Stimulated activated CD4-positive, alpha-beta T cell treated with anti-CD3 and anti-CD28 coated beads, Interleukin-12 subunit alpha, Interleukin-12 subunit beta, amount 100 ng/mL, for 4 hours (primary cell): Measurements from ENCODE around the gene PRKAG3.

ENCODE experiments used
- DNase-seq: peaks from one replicate; pipeline ENCODE4 v3.0.0-alpha.2; 2020

Gene PRKAG3

GRCh38 chr2:218831378-218831990 lies at the start of gene PRKAG3:
Gene PRKAG3 (minus strand): TSS chr2:218831803.
- no peak for DNase-seq

DNA sequence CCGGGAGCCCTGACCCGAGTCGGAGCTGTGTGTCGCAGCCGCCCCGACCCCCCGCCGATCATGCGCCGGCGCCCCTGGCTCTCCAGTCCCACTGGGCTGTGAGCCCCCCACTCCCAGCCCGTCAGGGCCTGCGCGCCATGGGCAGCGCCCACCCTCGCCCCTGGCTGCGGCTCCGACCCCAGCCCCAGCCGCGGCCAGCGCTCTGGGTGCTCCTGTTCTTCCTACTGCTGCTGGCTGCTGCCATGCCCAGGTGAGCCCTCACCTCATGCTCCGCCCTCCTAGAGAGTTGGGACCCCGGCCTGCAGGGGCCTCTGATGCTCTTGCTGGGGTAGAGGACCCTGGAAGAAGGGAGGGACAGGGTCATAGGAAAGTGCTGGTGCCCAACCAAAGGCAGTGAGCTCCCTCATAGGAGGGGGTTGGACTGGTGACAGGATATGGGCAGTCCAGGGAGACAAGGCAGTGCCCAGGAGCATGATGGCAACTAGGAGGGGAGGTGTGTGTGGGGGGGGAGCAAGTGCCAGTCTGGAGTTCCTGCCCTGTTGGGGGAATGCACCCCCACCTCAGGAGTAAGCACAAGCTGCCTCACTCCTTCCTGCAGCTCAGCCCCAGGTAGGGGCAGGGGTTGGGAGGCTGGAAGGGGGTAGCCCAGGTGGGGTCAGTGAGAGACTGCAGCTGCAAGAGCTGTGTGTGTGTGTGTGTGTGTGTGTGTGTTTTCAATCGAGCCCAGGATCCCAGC lies 49.4 kb upstream of the PRKAG3 start:
- no peak for DNase-seq

- peak; percentile 68 for DNase-seq
Observed at GRCh38 chr2:218880102-218880858, 48.7 kb upstream of the PRKAG3 start, which contains the start of gene WNT10A. Gene WNT10A (plus strand): TSS chr2:218880852. CDS start chr2:218880996, 144 bp downstream.

DNA sequence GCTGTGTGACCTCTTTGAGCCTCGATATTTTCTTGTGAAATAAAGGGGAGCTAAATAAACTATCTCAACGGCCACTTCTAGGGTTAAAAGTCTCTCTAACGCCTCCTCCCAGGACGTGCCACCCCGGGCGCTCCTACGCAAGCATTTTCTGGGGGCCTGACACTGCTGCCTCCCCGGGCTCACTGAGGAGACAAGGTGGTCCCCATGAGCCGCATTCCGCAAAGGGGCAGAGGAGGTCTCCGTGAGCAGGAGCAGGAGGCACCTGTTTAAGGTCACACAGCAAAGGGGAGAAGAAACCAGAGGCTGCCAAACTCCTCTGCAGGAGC lies 48.1 kb upstream of the PRKAG3 start:
- no peak for DNase-seq

GRCh38 chr2:218878926-218879761 lies 47.5 kb upstream of the PRKAG3 start:
- DNase-seq = no peak

GRCh38 chr2:218878486-218878885 lies 46.9 kb upstream of the PRKAG3 start:
- DNase-seq = no peak

- no peak for DNase-seq
Observed at GRCh38 chr2:218877891-218878290, 46.3 kb upstream of the PRKAG3 start.

GRCh38 chr2:218877331-218877730 lies 45.7 kb upstream of the PRKAG3 start:
- DNase-seq = no peak

DNA sequence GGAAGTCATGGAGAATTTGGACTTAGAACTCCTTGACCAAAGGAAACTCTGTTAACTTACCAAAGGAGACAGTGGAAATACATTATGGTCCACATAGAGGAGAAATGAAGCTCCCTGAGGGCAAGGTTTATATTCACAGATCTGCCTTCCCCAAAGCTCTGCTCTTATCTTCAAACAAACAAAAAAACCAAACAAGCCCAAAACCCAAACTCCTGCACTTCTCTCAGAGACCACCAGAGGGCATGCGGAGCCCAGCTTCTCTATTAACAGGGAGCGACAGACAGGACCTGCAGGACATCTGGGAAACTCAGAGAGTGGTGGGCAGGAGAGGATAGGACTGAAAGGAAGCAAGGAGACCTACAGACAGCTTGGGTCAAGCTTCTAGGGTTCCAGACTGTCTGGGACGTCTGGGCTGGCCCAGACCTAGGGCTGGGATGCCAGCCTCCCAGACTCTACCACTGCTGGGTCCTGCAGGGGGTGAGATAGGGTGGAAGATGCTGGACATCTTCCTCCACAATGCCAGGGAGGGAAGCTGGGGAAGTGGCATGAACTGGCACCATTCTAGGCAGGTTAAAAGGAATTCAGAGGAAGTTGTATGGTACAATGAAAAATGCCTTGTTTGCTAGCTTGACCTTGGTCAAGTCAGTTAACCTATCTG lies 45.1 kb upstream of the PRKAG3 start:
- DNase-seq = peak; percentile 64

DNA sequence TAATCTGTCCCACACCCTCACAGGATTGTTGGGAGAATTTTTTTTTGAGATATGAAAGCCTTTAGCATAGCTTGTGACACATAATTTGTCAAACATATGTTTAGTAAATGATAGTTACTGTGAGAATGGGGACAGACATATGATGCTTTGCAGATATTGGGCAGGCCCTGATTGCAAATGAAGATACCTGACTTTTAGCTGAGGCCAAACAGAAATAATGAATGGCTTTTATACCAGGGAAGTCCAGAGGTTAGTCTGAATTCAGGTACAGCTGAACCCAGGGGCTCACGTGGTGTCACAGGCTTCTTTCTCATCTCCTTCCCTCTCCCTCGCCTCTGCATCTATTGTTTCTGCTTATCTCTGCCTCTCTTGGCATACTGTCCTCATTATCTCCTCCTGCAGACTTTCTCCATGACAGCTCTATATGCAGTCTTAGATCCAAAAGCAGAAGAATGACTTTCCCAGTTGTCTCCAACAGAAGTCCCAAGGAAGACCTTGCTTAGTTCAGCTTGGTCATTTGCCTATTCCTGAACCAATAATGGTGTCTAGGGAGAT lies 44.2 kb upstream of the PRKAG3 start:
- no peak for DNase-seq

GRCh38 chr2:218873359-218874194 lies 42.0 kb upstream of the PRKAG3 start:
- DNase-seq = peak; percentile 24

DNA sequence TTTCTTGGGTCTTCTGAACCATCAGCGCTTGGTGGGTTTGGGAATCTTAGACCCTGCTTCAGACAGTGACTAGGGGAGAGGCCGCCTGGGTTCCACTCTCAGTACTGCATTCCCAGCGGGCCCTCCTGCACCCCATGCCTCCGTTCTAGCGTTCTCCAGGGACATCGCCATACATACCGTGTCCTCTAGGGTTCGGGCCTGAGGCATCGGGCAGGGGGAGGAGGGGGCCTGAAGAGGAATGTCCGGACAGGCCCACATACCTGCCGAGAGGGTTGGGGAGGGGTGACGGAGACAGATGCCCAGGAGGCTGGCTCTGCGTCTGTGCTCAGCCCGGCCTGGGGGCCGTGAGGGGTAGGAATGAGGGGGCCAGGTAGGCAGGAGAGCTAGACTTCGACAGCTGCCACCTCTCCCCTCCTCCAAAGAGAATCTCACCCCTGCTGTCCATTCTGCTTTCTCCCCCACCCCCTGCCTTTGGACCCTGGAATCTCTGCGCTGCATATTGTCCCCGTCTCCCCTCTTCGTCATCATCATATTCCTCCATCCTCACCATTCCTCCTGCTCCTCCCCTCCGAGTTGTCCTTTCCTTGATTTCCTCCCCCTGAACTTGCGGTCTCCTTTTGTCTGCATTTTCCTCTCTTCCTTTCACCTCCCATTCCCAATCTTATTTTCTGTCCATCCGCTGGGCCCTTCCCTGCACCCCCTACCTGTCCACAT lies 41.2 kb upstream of the PRKAG3 start:
- no peak for DNase-seq

DNA sequence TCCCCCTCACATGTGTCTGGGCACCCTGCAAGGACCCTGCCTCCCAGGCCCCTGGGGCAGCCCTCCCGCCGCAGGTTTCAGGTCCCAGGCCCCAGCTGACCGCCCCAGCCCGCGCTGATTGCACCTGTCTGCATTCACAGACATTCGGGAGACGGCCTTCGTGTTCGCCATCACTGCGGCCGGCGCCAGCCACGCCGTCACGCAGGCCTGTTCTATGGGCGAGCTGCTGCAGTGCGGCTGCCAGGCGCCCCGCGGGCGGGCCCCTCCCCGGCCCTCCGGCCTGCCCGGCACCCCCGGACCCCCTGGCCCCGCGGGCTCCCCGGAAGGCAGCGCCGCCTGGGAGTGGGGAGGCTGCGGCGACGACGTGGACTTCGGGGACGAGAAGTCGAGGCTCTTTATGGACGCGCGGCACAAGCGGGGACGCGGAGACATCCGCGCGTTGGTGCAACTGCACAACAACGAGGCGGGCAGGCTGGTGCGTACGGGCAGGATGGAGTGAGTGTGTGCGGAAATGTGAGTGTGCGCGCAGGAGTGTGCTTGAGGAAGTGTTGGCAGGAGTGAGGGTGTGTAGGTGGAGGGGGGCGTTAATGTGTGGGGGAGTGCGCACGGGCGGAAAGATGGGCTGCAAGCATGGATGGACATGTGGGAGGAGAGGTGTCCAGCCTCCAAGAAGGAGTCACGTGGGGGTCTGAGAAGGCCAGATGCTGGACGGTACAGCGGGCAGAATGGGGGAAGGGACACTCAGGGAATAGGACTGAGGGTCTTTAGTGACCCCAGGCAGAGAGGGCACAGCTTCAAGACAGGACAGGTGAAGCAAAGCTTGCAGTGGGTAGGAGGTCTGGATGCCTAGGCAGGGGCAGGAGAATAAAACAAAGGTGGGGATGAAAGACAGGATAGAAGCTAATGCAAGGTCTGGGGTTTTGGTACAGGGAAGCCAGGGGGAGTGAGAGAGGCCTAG lies 40.0 kb upstream of the PRKAG3 start:
- DNase-seq = peak; percentile 19

GRCh38 chr2:218870984-218871344 lies 39.4 kb upstream of the PRKAG3 start:
- no peak for DNase-seq

DNA sequence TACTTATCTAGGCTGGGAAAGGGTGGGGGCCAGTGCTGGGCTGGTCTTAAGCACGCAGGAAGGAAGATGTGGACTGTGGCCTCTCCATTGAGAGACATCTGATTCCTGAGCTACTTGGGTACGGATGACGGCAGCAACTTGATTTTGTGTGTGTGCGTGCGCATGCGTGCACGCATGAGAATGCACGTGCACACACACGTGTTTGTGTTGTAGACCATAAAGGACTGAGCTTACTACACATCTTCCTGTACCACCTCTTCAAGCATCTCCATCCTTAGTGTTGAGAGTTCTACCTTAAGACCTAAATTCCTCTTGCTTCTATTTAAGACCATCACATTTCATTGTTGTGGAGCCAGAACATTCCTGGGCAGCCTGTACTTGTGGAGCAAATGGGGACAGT lies 37.5 kb upstream of the PRKAG3 start:
- DNase-seq = no peak

GRCh38 chr2:218867900-218868299 lies 36.3 kb upstream of the PRKAG3 start:
- DNase-seq = no peak

DNA sequence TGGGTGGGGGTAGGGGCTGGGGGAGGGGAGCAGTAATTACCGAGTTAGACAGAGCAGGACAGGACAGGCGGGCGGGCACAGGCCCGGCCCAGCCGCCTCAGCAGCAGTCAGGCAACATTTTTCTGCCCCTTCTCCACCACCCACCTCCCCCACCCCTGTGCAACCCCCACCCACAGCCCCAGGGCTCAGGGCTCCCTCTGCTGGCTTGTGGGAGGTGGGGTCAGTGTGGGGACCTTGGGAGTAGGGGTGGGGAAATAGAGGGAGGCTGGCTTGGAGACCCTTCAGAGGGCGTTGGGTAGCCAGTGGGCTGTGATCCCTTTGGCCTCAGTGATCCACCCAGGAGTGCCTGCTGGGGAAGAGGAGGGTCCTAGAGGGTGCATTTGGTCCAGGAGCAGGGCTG lies 34.4 kb upstream of the PRKAG3 start:
- no peak for DNase-seq

DNA sequence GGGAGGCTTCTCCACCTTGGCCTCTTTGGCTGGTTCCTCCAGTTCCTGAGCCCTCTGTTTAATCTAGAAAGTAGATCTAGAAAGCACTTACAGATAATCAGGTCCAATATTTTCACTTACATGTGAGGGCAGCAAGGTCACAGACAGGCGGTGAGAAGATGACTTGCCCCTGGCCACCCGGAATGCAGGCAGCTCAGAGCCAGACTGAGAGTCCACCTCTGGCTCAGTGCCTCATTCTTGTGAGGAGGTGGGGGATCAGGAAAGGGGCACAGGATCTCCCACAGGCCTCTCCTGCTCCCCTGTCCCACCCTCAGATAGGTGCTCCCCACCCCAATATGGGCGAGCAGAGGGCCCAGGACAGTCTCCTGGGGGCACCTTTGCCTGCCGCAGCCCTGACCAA lies 33.8 kb upstream of the PRKAG3 start:
- no peak for DNase-seq

GRCh38 chr2:218863021-218863520 lies 31.5 kb upstream of the PRKAG3 start:
- no peak for DNase-seq
